Loucy (cell line): ENCODE data around the gene SOX4.

Experiments
- H2AFZ ChIP-seq: fragments of 200-600 bp; sonication (generic); 2 replicates; pipeline ENCODE4 v1.6.0; 2016; ENCODE audit warnings: antibody characterized with exemption, mild to moderate bottlenecking, low read length, moderate library complexity
- H3F3A ChIP-seq: fragments of 200-600 bp; 2 replicates; pipeline ENCODE4 v1.6.0; 2016; ENCODE audit warnings: antibody characterized with exemption, low read depth, mild to moderate bottlenecking
- H3K27me3 ChIP-seq: fragments of 200-600 bp; sonication (generic); 2 replicates; pipeline ENCODE4 v1.6.1; 2014; ENCODE audit warnings: low read length, mild to moderate bottlenecking; ENCODE audit not compliant: insufficient read depth, poor library complexity, severe bottlenecking
- H3K36me3 ChIP-seq: fragments of 200-600 bp; sonication (generic); 2 replicates; pipeline ENCODE4 v1.6.1; 2016; ENCODE audit warnings: low read length; ENCODE audit not compliant: insufficient read depth
- H3K4me1 ChIP-seq: fragments of 200-600 bp; sonication (generic); 2 replicates; pipeline ENCODE4 v1.5.1; 2014; ENCODE audit warnings: low read length, mild to moderate bottlenecking; ENCODE audit not compliant: insufficient read depth, poor library complexity, severe bottlenecking
- H3K4me2 ChIP-seq: fragments of 200-600 bp; sonication (generic); 2 replicates; pipeline ENCODE4 v1.6.0; 2014; ENCODE audit warnings: antibody characterized with exemption, low read length, low read depth, mild to moderate bottlenecking; ENCODE audit not compliant: poor library complexity, severe bottlenecking
- H3K4me3 ChIP-seq: fragments of 200-600 bp; sonication (generic); 2 replicates; pipeline ENCODE4 v1.5.1; 2014; ENCODE audit warnings: low read length, mild to moderate bottlenecking, mixed read lengths; ENCODE audit not compliant: poor library complexity, severe bottlenecking
- H3K79me2 ChIP-seq: fragments of 200-600 bp; sonication (generic); 2 replicates; pipeline ENCODE4 v1.6.1; 2014; ENCODE audit warnings: low read length; ENCODE audit not compliant: insufficient read depth
- H3K9ac ChIP-seq: fragments of 200-600 bp; sonication (generic); 2 replicates; pipeline ENCODE4 v1.6.0; 2014; ENCODE audit warnings: mild to moderate bottlenecking, low read depth, low read length, moderate library complexity; ENCODE audit not compliant: poor library complexity, severe bottlenecking
- H3K9me2 ChIP-seq: fragments of 200-600 bp; sonication (generic); replicated peaks from 2 replicates; pipeline ENCODE4 v1.6.1; 2016; ENCODE audit warnings: low read depth, low read length, mixed read lengths
- H3K9me3 ChIP-seq: fragments of 200-600 bp; sonication (generic); 2 replicates; pipeline ENCODE4 v1.6.1; 2014; ENCODE audit warnings: mild to moderate bottlenecking, antibody characterized with exemption, low read length, low read depth; ENCODE audit not compliant: insufficient read depth
- H4K20me1 ChIP-seq: fragments of 200-600 bp; sonication (generic); 2 replicates; pipeline ENCODE4 v1.6.0; 2014; ENCODE audit warnings: antibody characterized with exemption, low read length, mild to moderate bottlenecking; ENCODE audit not compliant: insufficient read depth, poor library complexity, severe bottlenecking
- EZH2phosphoT487 ChIP-seq: fragments of 200-600 bp; IDR thresholded peaks from 2 replicates; pipeline ENCODE4 v1.6.1; 2018; ENCODE audit warnings: antibody characterized with exemption, mild to moderate bottlenecking, moderate library complexity, borderline replicate concordance
- TF ChIP-seq, protein P1 (sequence below): fragments of 200-600 bp; sonication (generic); conservative IDR thresholded peaks from 2 replicates; pipeline ENCODE4 v1.5.1; 2014; ENCODE audit warnings: mild to moderate bottlenecking, antibody characterized with exemption, low read length

Gene SOX4

DNA sequence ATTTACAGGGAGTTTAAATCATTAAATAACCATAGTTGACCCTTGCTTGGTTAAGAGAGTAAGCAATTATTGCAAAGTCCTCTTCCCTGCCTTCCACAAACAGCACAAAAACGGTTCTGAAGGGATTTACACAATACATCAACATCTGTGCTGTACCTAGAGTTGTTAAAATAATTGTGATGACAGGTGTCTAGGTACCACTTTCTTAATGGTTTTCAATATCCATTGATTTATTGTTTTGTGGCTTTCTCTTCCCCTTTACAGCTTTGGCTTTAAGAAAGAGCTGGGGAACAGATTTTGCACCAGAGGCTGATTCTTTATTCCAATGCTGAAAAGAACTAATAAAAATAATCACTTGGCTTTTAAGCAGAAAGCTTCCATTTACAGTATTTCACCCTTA lies 598 bp upstream of the SOX4 start:
- H3K9me3 ChIP-seq, result no peaks in the 10 kb centered on the region
- TF ChIP-seq, protein P1, sequence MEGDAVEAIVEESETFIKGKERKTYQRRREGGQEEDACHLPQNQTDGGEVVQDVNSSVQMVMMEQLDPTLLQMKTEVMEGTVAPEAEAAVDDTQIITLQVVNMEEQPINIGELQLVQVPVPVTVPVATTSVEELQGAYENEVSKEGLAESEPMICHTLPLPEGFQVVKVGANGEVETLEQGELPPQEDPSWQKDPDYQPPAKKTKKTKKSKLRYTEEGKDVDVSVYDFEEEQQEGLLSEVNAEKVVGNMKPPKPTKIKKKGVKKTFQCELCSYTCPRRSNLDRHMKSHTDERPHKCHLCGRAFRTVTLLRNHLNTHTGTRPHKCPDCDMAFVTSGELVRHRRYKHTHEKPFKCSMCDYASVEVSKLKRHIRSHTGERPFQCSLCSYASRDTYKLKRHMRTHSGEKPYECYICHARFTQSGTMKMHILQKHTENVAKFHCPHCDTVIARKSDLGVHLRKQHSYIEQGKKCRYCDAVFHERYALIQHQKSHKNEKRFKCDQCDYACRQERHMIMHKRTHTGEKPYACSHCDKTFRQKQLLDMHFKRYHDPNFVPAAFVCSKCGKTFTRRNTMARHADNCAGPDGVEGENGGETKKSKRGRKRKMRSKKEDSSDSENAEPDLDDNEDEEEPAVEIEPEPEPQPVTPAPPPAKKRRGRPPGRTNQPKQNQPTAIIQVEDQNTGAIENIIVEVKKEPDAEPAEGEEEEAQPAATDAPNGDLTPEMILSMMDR, result no peak
- no peak for TF ChIP-seq EZH2phosphoT487
- no peak overlapping the region for H2AFZ ChIP-seq
- peaks cover 74% of the 10 kb centered on the region for H3K79me2 ChIP-seq
- peaks cover 44% of the 10 kb centered on the region for H4K20me1 ChIP-seq
- peak overlapping the region; percentile 56 for H3K4me2 ChIP-seq
- H3F3A ChIP-seq, result peaks cover 8% of the 10 kb centered on the region; the same call in 1 of the 2 replicates
- peaks cover 34% of the 10 kb centered on the region for H3K27me3 ChIP-seq
- H3K4me3 ChIP-seq, result peak overlapping the region; percentile 94
- H3K36me3 ChIP-seq, result peaks cover 21% of the 10 kb centered on the region
- no peak overlapping the region for H3K9ac ChIP-seq
- peaks cover 19% of the 10 kb centered on the region for H3K4me1 ChIP-seq
- no peaks in the 10 kb centered on the region for H3K9me2 ChIP-seq

DNA sequence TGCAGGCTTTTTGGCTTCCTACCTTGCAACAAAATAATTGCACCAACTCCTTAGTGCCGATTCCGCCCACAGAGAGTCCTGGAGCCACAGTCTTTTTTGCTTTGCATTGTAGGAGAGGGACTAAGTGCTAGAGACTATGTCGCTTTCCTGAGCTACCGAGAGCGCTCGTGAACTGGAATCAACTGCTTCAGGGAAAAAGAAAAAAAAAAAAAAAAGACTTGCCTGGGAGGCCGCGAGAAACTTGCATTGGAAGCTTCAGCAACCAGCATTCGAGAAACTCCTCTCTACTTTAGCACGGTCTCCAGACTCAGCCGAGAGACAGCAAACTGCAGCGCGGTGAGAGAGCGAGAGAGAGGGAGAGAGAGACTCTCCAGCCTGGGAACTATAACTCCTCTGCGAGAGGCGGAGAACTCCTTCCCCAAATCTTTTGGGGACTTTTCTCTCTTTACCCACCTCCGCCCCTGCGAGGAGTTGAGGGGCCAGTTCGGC lies 420 bp downstream of the SOX4 start:
- Histone ChIP-seq H3K27me3 (peaks cover 44% of the 10 kb centered on the region), H3F3A (peaks cover 8% of the 10 kb centered on the region; the same call in 1 of the 2 replicates), H3K79me2 (peaks cover 84% of the 10 kb centered on the region), H3K9me3 (no peaks in the 10 kb centered on the region), H2AFZ (no peak overlapping the region), H4K20me1 (peaks cover 55% of the 10 kb centered on the region), H3K9ac (peak overlapping the region; percentile 98), H3K4me2 (peak overlapping the region; percentile 36), H3K9me2 (no peaks in the 10 kb centered on the region), H3K4me1 (peaks cover 27% of the 10 kb centered on the region), H3K4me3 (peak overlapping the region; percentile 94), H3K36me3 (peaks cover 31% of the 10 kb centered on the region)
- TF ChIP-seq, protein P1, result no peak
- TF ChIP-seq EZH2phosphoT487, result no peak

DNA sequence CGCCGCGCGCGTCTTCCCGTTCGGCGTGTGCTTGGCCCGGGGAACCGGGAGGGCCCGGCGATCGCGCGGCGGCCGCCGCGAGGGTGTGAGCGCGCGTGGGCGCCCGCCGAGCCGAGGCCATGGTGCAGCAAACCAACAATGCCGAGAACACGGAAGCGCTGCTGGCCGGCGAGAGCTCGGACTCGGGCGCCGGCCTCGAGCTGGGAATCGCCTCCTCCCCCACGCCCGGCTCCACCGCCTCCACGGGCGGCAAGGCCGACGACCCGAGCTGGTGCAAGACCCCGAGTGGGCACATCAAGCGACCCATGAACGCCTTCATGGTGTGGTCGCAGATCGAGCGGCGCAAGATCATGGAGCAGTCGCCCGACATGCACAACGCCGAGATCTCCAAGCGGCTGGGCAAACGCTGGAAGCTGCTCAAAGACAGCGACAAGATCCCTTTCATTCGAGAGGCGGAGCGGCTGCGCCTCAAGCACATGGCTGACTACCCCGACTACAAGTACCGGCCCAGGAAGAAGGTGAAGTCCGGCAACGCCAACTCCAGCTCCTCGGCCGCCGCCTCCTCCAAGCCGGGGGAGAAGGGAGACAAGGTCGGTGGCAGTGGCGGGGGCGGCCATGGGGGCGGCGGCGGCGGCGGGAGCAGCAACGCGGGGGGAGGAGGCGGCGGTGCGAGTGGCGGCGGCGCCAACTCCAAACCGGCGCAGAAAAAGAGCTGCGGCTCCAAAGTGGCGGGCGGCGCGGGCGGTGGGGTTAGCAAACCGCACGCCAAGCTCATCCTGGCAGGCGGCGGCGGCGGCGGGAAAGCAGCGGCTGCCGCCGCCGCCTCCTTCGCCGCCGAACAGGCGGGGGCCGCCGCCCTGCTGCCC lies 1.1 kb downstream of the SOX4 start:
- peaks cover 89% of the 10 kb centered on the region for H3K79me2 ChIP-seq

More for the DNA sequence above, 1.1 kb downstream of the SOX4 start:
- Histone ChIP-seq H3F3A (peaks cover 9% of the 10 kb centered on the region), H3K9ac (peak overlapping the region; percentile 98), H3K9me2 (no peaks in the 10 kb centered on the region), H4K20me1 (peaks cover 61% of the 10 kb centered on the region), H3K4me3 (peak overlapping the region; percentile 94), H3K4me1 (peaks cover 31% of the 10 kb centered on the region), H3K36me3 (peaks cover 38% of the 10 kb centered on the region), H3K9me3 (no peaks in the 10 kb centered on the region), H3K27me3 (peaks cover 44% of the 10 kb centered on the region), H3K4me2 (peak overlapping the region; percentile 36), H2AFZ (no peak overlapping the region)
- TF ChIP-seq, protein P1, result no peak
- TF ChIP-seq EZH2phosphoT487, result no peak
